HFFc6 (cell line): ENCODE data around the gene PPP1R12B. TPM values are rescaled to one million over a fixed set of nuclear protein-coding genes. Genes with fewer than 3 reads are reported as not detected.
"Not testable (repeated sequence)": the region's sequence is repeated elsewhere in the genome, so short reads cannot be mapped to it uniquely, and the experiment has no call there.

Experiments
- DNase-seq: peaks from one replicate; pipeline ENCODE4 v3.0.0-alpha.2; 2018
- H3K27ac Mint-ChIP-seq: 2 replicates; pipeline ENCODE4 v1.8.0; 2020; ENCODE audit warnings: mild to moderate bottlenecking, mixed read lengths
- H3K27me3 Mint-ChIP-seq: 2 replicates; pipeline ENCODE4 v1.8.0; 2021; ENCODE audit warnings: mild to moderate bottlenecking, moderate library complexity, mixed read lengths; ENCODE audit not compliant: insufficient read depth
- H3K36me3 Mint-ChIP-seq: 2 replicates; pipeline ENCODE4 v1.8.0; 2021; ENCODE audit warnings: low read depth, mixed read lengths
- H3K4me1 Mint-ChIP-seq: 2 replicates; pipeline ENCODE4 v1.8.0; 2020; ENCODE audit warnings: low read depth, mixed read lengths
- H3K4me3 Mint-ChIP-seq: 2 replicates; pipeline ENCODE4 v1.8.0; 2020; ENCODE audit warnings: mild to moderate bottlenecking, moderate library complexity, mixed read lengths
- H3K9me3 Mint-ChIP-seq: 2 replicates; pipeline ENCODE4 v1.8.0; 2020; ENCODE audit warnings: mild to moderate bottlenecking, mixed read lengths
- CTCF ChIP-seq: fragments of 200-600 bp; sonication (generic); IDR thresholded peaks from 2 replicates; pipeline ENCODE4 v1.5.0; 2021; ENCODE audit warnings: antibody characterized with exemption, mild to moderate bottlenecking
- total RNA-seq, 6 experiments: library from RNA; stranded (reverse); fragmentation: NEBNext Ultra II Directional; extraction: Animal tissue kit (Norgen Biotek cat#: 25700); gene quantifications; 2 replicates in 1 of 6; 3 replicates in 5 of 6; pipeline ENCODE4 v1.2.3, GENCODE V29; 2021

Gene PPP1R12B
- total RNA-seq, 6 experiments from 2014 or later: 5.3 to 9.9 (median 6.9) TPM

- Mint-ChIP-seq H3K27me3 (no peaks in the 10 kb centered on the region), H3K36me3 (peaks cover 6% of the 10 kb centered on the region; the same call in 1 of the 2 replicates), H3K9me3 (no peaks in the 10 kb centered on the region), H3K4me1 (peaks cover 13% of the 10 kb centered on the region), H3K27ac (no peak overlapping the region), H3K4me3 (no peak overlapping the region)
- TF ChIP-seq CTCF: no peak
- no peak for DNase-seq
These were observed 84.9 kb downstream of the PPP1R12B start for GRCh38 chr1:202433155-202434043.

GRCh38 chr1:202434059-202434458 is 85.6 kb downstream of the PPP1R12B start:
- no peak for TF ChIP-seq CTCF
- H3K27ac Mint-ChIP-seq: no peak overlapping the region
- H3K36me3 Mint-ChIP-seq: peaks cover 6% of the 10 kb centered on the region; the same call in 1 of the 2 replicates
- no peak overlapping the region for H3K4me3 Mint-ChIP-seq
- no peaks in the 10 kb centered on the region for H3K27me3 Mint-ChIP-seq
- H3K4me1 Mint-ChIP-seq: peaks cover 7% of the 10 kb centered on the region
- no peaks in the 10 kb centered on the region for H3K9me3 Mint-ChIP-seq
- DNase-seq: no peak

- Mint-ChIP-seq H3K4me3 (no peak overlapping the region), H3K9me3 (no peaks in the 10 kb centered on the region), H3K4me1 (no peaks in the 10 kb centered on the region), H3K27me3 (peaks cover 2% of the 10 kb centered on the region), H3K36me3 (peaks cover 31% of the 10 kb centered on the region), H3K27ac (no peak overlapping the region)
- TF ChIP-seq CTCF: no peak
- DNase-seq: no peak
These were observed 90.1 kb downstream of the PPP1R12B start for GRCh38 chr1:202438393-202439174.

GRCh38 chr1:202439308-202439707 is 90.8 kb downstream of the PPP1R12B start:
- Mint-ChIP-seq H3K4me3 (no peak overlapping the region), H3K27me3 (peaks cover 2% of the 10 kb centered on the region), H3K4me1 (no peaks in the 10 kb centered on the region), H3K27ac (no peak overlapping the region), H3K36me3 (peaks cover 33% of the 10 kb centered on the region), H3K9me3 (no peaks in the 10 kb centered on the region)
- TF ChIP-seq CTCF: no peak
- DNase-seq: no peak

- H3K27ac Mint-ChIP-seq, H3K4me1 Mint-ChIP-seq: not testable (repeated sequence)
These were observed 99.6 kb downstream of the PPP1R12B start for GRCh38 chr1:202448140-202448539.

GRCh38 chr1:202451641-202452040 is 103.1 kb downstream of the PPP1R12B start:
- not testable (repeated sequence) for H3K27me3 Mint-ChIP-seq, H3K27ac Mint-ChIP-seq, H3K9me3 Mint-ChIP-seq, DNase-seq, H3K4me3 Mint-ChIP-seq
- peaks cover 13% of the 10 kb centered on the region for H3K4me1 Mint-ChIP-seq
- H3K36me3 Mint-ChIP-seq: peaks cover 31% of the 10 kb centered on the region

More at GRCh38 chr1:202448140-202448539, 99.6 kb downstream of the PPP1R12B start:
- DNase-seq, H3K9me3 Mint-ChIP-seq, H3K27me3 Mint-ChIP-seq, H3K4me3 Mint-ChIP-seq: not testable (repeated sequence)
- H3K36me3 Mint-ChIP-seq: peaks cover 31% of the 10 kb centered on the region
